ENCODE measurements around the gene LTB4R2.

- TF ChIP-seq POLR2A (IDR thresholded peaks at IDR 0.05): no peak
- TF ChIP-seq, protein P1, sequence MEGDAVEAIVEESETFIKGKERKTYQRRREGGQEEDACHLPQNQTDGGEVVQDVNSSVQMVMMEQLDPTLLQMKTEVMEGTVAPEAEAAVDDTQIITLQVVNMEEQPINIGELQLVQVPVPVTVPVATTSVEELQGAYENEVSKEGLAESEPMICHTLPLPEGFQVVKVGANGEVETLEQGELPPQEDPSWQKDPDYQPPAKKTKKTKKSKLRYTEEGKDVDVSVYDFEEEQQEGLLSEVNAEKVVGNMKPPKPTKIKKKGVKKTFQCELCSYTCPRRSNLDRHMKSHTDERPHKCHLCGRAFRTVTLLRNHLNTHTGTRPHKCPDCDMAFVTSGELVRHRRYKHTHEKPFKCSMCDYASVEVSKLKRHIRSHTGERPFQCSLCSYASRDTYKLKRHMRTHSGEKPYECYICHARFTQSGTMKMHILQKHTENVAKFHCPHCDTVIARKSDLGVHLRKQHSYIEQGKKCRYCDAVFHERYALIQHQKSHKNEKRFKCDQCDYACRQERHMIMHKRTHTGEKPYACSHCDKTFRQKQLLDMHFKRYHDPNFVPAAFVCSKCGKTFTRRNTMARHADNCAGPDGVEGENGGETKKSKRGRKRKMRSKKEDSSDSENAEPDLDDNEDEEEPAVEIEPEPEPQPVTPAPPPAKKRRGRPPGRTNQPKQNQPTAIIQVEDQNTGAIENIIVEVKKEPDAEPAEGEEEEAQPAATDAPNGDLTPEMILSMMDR (IDR thresholded peaks at IDR 0.05): no peak
These were observed 39.9 kb upstream of the LTB4R2 start for GRCh38 chr14:24269910-24270536.

All from lower leg skin (tissue), 3 donors.